Mesendoderm (in vitro differentiated cells): ENCODE data around the gene DDX60.
"Not testable (repeated sequence)": the region's sequence is repeated elsewhere in the genome, so short reads cannot be mapped to it uniquely, and the experiment has no call there.

Experiments used
- DNase-seq: peaks from one replicate; pipeline ENCODE4 v3.0.0; 2013
- H2AK5ac ChIP-seq: 2 replicates; pipeline ENCODE4 v1.6.1; 2013; ENCODE audit warnings: low read length, inconsistent platforms
- H2BK120ac ChIP-seq: 2 replicates; pipeline ENCODE4 v1.6.1; 2013; ENCODE audit warnings: low read depth, mild to moderate bottlenecking, low read length, moderate library complexity, mixed read lengths
- H2BK15ac ChIP-seq: replicated peaks from 2 replicates; pipeline ENCODE4 v1.6.1; 2013; ENCODE audit warnings: low read depth, mild to moderate bottlenecking, moderate library complexity
- H2BK5ac ChIP-seq: 2 replicates; pipeline ENCODE4 v1.6.1; 2013; ENCODE audit warnings: low read length, inconsistent platforms
- H3K18ac ChIP-seq: 2 replicates; pipeline ENCODE4 v1.6.1; 2013; ENCODE audit warnings: mild to moderate bottlenecking, low read length, mixed read lengths
- H3K23ac ChIP-seq: one replicate; pipeline ENCODE4 v1.6.1; 2013; ENCODE audit warnings: low read length
- H3K27ac ChIP-seq: 2 replicates; pipeline ENCODE4 v1.5.1; 2013; ENCODE audit warnings: low read depth, mild to moderate bottlenecking, inconsistent platforms, low read length, moderate library complexity
- H3K27me3 ChIP-seq: 2 replicates; pipeline ENCODE4 v1.6.1; 2013; ENCODE audit warnings: low read length, control low read depth, mild to moderate bottlenecking, inconsistent platforms; ENCODE audit not compliant: insufficient read depth, poor library complexity
- H3K36me3 ChIP-seq: 2 replicates; pipeline ENCODE4 v1.6.1; 2013; ENCODE audit warnings: low read length, inconsistent platforms; ENCODE audit not compliant: control insufficient read depth, insufficient read depth
- H3K4ac ChIP-seq: one replicate; pipeline ENCODE4 v1.6.1; 2013; ENCODE audit warnings: low read depth, mild to moderate bottlenecking, low read length, moderate library complexity
- H3K4me1 ChIP-seq: 2 replicates; pipeline ENCODE4 v1.6.1; 2013; ENCODE audit warnings: low read depth, low read length, inconsistent platforms; ENCODE audit not compliant: control insufficient read depth
- H3K4me2 ChIP-seq: 2 replicates; pipeline ENCODE4 v1.6.1; 2013; ENCODE audit warnings: low read length
- H3K4me3 ChIP-seq: 2 replicates; pipeline ENCODE4 v1.5.1; 2013; ENCODE audit warnings: mild to moderate bottlenecking, low read length
- H3K56ac ChIP-seq: one replicate; pipeline ENCODE4 v1.6.1; 2013; ENCODE audit warnings: low read length
- H3K79me1 ChIP-seq: 2 replicates; pipeline ENCODE4 v1.6.1; 2013; ENCODE audit warnings: low read length, inconsistent platforms
- H3K79me2 ChIP-seq: 2 replicates; pipeline ENCODE4 v1.6.1; 2013; ENCODE audit warnings: mild to moderate bottlenecking, low read length; ENCODE audit not compliant: control insufficient read depth, insufficient read depth
- H3K9ac ChIP-seq: 2 replicates; pipeline ENCODE4 v1.6.1; 2013; ENCODE audit warnings: low read length, inconsistent platforms
- H4K5ac ChIP-seq: one replicate; pipeline ENCODE4 v1.6.1; 2013; ENCODE audit warnings: low read length
- H4K8ac ChIP-seq: one replicate; pipeline ENCODE4 v1.6.1; 2013; ENCODE audit warnings: low read depth, mild to moderate bottlenecking, control low read depth, low read length, moderate library complexity
- WGBS: extraction: QIAGEN DNeasy Blood & Tissue Kit; methylation state at CpG from one replicate; pipeline ENCODE4 v1.1.7; 2013; ENCODE audit warnings: low lambda C conversion rate, missing lambda C conversion rate; ENCODE audit not compliant: insufficient coverage; ENCODE audit errors: extremely low coverage; 5-methylcytosine and 5-hydroxymethylcytosine counted together

Gene DDX60

GRCh38 chr4:168330575-168330974, 12.0 kb upstream of the DDX60 start:
- H3K9ac ChIP-seq, H2BK120ac ChIP-seq, H3K23ac ChIP-seq, H3K4me2 ChIP-seq, H3K4me1 ChIP-seq, H2BK5ac ChIP-seq, H3K79me2 ChIP-seq, H4K5ac ChIP-seq, H3K18ac ChIP-seq, H2BK15ac ChIP-seq, H4K8ac ChIP-seq, H2AK5ac ChIP-seq, H3K27me3 ChIP-seq, H3K4ac ChIP-seq, H3K36me3 ChIP-seq, H3K56ac ChIP-seq, DNase-seq, H3K27ac ChIP-seq, H3K4me3 ChIP-seq, H3K79me1 ChIP-seq: not testable (repeated sequence)
- no CpG with 5 or more reads among the region's 3 CpGs for WGBS

- Histone ChIP-seq H3K27ac (no peak overlapping the region), H3K4me3 (no peak overlapping the region), H2AK5ac (no peak overlapping the region), H4K8ac (no peak overlapping the region), H3K9ac (no peak overlapping the region), H4K5ac (no peak overlapping the region), H3K23ac (no peak overlapping the region), H3K18ac (no peak overlapping the region), H3K4me1 (no peaks in the 10 kb centered on the region), H3K4me2 (no peak overlapping the region), H3K79me1 (no peaks in the 10 kb centered on the region), H2BK15ac (no peak overlapping the region), H3K79me2 (no peaks in the 10 kb centered on the region), H3K56ac (no peak overlapping the region), H3K4ac (no peak overlapping the region), H2BK120ac (no peak overlapping the region), H3K27me3 (no peaks in the 10 kb centered on the region), H3K36me3 (no peaks in the 10 kb centered on the region), H2BK5ac (no peak overlapping the region)
- WGBS, result no CpG with 5 or more reads among the region's 4 CpGs
- no peak for DNase-seq
Observed at GRCh38 chr4:168325591-168325990, 7.0 kb upstream of the DDX60 start.

- no peak overlapping the region for H3K27ac ChIP-seq
- no peak for DNase-seq
- no peak overlapping the region for H2BK5ac ChIP-seq
- no peak overlapping the region for H4K8ac ChIP-seq
- no peak overlapping the region for H2BK15ac ChIP-seq
- H3K18ac ChIP-seq, result no peak overlapping the region
- no peak overlapping the region for H2BK120ac ChIP-seq
- no peaks in the 10 kb centered on the region for H3K79me2 ChIP-seq
- no peak overlapping the region for H2AK5ac ChIP-seq
- no peak overlapping the region for H3K4me2 ChIP-seq
- no peak overlapping the region for H3K4me3 ChIP-seq
- no CpG with 5 or more reads among the region's 3 CpGs for WGBS
- no peak overlapping the region for H3K9ac ChIP-seq
- H3K56ac ChIP-seq, result no peak overlapping the region
- H3K23ac ChIP-seq, result no peak overlapping the region
- no peaks in the 10 kb centered on the region for H3K4me1 ChIP-seq
- no peaks in the 10 kb centered on the region for H3K36me3 ChIP-seq
- H4K5ac ChIP-seq, result no peak overlapping the region
- no peaks in the 10 kb centered on the region for H3K27me3 ChIP-seq
- no peak overlapping the region for H3K4ac ChIP-seq
- H3K79me1 ChIP-seq, result no peaks in the 10 kb centered on the region
Observed at GRCh38 chr4:168321006-168321405, 2.5 kb upstream of the DDX60 start.

GRCh38 chr4:168319486-168320019, 1.0 kb upstream of the DDX60 start:
- H3K4ac ChIP-seq, result no peak overlapping the region
- no peak overlapping the region for H3K56ac ChIP-seq
- no peak overlapping the region for H2BK5ac ChIP-seq
- H2AK5ac ChIP-seq, result no peak overlapping the region
- H3K4me2 ChIP-seq, result no peak overlapping the region
- DNase-seq, result peak; percentile 29
- no peak overlapping the region for H4K8ac ChIP-seq
- no peak overlapping the region for H3K9ac ChIP-seq
- no peaks in the 10 kb centered on the region for H3K79me1 ChIP-seq
- H3K79me2 ChIP-seq, result no peaks in the 10 kb centered on the region
- no peak overlapping the region for H2BK120ac ChIP-seq
- no peaks in the 10 kb centered on the region for H3K27me3 ChIP-seq
- no peak overlapping the region for H2BK15ac ChIP-seq
- no peak overlapping the region for H3K23ac ChIP-seq
- H4K5ac ChIP-seq, result no peak overlapping the region
- H3K4me3 ChIP-seq, result no peak overlapping the region
- no peaks in the 10 kb centered on the region for H3K36me3 ChIP-seq
- WGBS, result no CpG with 5 or more reads among the region's 3 CpGs
- H3K27ac ChIP-seq, result no peak overlapping the region
- no peak overlapping the region for H3K18ac ChIP-seq
- H3K4me1 ChIP-seq, result no peaks in the 10 kb centered on the region

- WGBS, result no CpG with 5 or more reads among the region's 4 CpGs
- Histone ChIP-seq H4K8ac (no peak overlapping the region), H2BK120ac (no peak overlapping the region), H2BK15ac (no peak overlapping the region), H2AK5ac (no peak overlapping the region), H3K27me3 (no peaks in the 10 kb centered on the region), H3K79me1 (no peaks in the 10 kb centered on the region), H3K36me3 (no peaks in the 10 kb centered on the region), H3K9ac (no peak overlapping the region), H3K4me1 (no peaks in the 10 kb centered on the region), H3K79me2 (no peaks in the 10 kb centered on the region), H3K56ac (no peak overlapping the region), H2BK5ac (no peak overlapping the region), H3K27ac (no peak overlapping the region), H4K5ac (no peak overlapping the region), H3K4me2 (no peak overlapping the region), H3K4ac (no peak overlapping the region), H3K23ac (no peak overlapping the region), H3K18ac (no peak overlapping the region), H3K4me3 (no peak overlapping the region)
- no peak for DNase-seq
Observed at GRCh38 chr4:168317621-168318020, 931 bp downstream of the DDX60 start.

GRCh38 chr4:168309781-168310180, 8.8 kb downstream of the DDX60 start:
- Histone ChIP-seq H3K79me2 (no peaks in the 10 kb centered on the region), H3K4me1 (no peaks in the 10 kb centered on the region), H4K8ac (no peak overlapping the region), H4K5ac (no peak overlapping the region), H3K4me3 (no peak overlapping the region), H2BK120ac (no peak overlapping the region), H3K4ac (no peak overlapping the region), H3K27ac (no peak overlapping the region), H3K9ac (no peak overlapping the region), H3K4me2 (no peak overlapping the region), H2AK5ac (no peak overlapping the region), H3K56ac (no peak overlapping the region), H2BK5ac (no peak overlapping the region), H3K36me3 (no peaks in the 10 kb centered on the region), H3K79me1 (no peaks in the 10 kb centered on the region), H3K18ac (no peak overlapping the region), H3K23ac (no peak overlapping the region), H2BK15ac (no peak overlapping the region), H3K27me3 (no peaks in the 10 kb centered on the region)
- WGBS, result no CpG with 5 or more reads among the region's 2 CpGs
- DNase-seq, result no peak
